ENCODE results near the gene KCP.

Gene KCP

GRCh38 chr7:128840326-128841170 lies 70.0 kb downstream of the KCP start:
- Mint-ChIP-seq H3K4me1 (peaks cover 5% of the 10 kb centered on the region), H3K27me3 (ENCODE audit: low read depth, poor library complexity) (peaks cover 2% of the 10 kb centered on the region), H3K4me3 (no peak overlapping the region), H3K9me3 (no peaks in the 10 kb centered on the region), H3K27ac (no peak overlapping the region), H3K36me3 (ENCODE audit: low read depth) (peaks cover 23% of the 10 kb centered on the region)
- TF ChIP-seq, protein P1, sequence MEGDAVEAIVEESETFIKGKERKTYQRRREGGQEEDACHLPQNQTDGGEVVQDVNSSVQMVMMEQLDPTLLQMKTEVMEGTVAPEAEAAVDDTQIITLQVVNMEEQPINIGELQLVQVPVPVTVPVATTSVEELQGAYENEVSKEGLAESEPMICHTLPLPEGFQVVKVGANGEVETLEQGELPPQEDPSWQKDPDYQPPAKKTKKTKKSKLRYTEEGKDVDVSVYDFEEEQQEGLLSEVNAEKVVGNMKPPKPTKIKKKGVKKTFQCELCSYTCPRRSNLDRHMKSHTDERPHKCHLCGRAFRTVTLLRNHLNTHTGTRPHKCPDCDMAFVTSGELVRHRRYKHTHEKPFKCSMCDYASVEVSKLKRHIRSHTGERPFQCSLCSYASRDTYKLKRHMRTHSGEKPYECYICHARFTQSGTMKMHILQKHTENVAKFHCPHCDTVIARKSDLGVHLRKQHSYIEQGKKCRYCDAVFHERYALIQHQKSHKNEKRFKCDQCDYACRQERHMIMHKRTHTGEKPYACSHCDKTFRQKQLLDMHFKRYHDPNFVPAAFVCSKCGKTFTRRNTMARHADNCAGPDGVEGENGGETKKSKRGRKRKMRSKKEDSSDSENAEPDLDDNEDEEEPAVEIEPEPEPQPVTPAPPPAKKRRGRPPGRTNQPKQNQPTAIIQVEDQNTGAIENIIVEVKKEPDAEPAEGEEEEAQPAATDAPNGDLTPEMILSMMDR (IDR thresholded peaks at IDR 0.05), result no peak
- DNase-seq, result no peak

GRCh38 chr7:128839751-128840177 lies 70.7 kb downstream of the KCP start:
- Mint-ChIP-seq H3K9me3 (no peaks in the 10 kb centered on the region), H3K36me3 (ENCODE audit: low read depth) (peaks cover 15% of the 10 kb centered on the region), H3K27ac (no peak overlapping the region), H3K4me3 (no peak overlapping the region), H3K27me3 (ENCODE audit: low read depth, poor library complexity) (peaks cover 2% of the 10 kb centered on the region), H3K4me1 (peaks cover 8% of the 10 kb centered on the region)
- DNase-seq, result no peak
- TF ChIP-seq, protein P1 (IDR thresholded peaks at IDR 0.05), result no peak

DNA sequence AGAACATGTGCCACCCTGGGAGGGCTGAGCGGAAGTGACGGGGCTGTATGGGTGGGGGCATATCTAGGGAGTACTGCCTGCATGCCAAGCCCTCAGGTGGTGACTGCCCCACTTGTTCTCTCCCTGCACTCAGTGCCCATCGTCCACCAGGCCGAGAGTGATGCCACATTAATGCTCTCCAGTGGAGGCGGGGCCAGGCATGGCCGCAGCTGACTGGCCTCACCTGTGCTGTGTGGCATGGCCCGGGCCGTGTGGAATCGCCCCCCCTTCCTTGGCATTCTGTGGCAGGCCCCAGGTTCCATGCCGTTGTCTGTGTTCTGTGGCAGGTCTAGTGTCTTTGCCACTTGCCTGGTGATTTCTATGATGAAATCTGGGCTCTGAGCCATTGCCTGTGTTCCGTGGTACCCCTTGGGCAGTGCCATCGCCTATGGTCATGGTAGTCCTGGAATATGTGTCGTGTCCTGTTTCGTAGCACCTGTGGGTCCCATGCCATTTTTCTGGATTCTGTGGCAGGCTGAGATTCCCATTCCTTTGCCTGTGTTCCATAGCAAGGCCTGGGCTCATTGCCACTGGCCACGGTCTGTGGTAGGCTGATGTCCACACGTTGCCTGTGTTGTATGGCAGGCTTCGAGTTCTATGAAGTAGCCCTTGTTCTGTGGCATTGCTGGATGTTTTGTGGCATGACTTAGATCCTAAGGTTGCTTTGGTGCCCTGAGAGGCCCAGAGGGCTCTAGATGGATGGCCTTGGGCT lies 71.4 kb downstream of the KCP start:
- peaks cover 13% of the 10 kb centered on the region for H3K36me3 Mint-ChIP-seq (ENCODE audit: low read depth)
- H3K27ac Mint-ChIP-seq, result no peak overlapping the region
- TF ChIP-seq, protein P1 (IDR thresholded peaks at IDR 0.05), result no peak
- no peak for DNase-seq
- peaks cover 2% of the 10 kb centered on the region for H3K27me3 Mint-ChIP-seq (ENCODE audit: low read depth, poor library complexity)
- H3K9me3 Mint-ChIP-seq, result no peaks in the 10 kb centered on the region
- H3K4me1 Mint-ChIP-seq, result peaks cover 14% of the 10 kb centered on the region
- no peak overlapping the region for H3K4me3 Mint-ChIP-seq

GRCh38 chr7:128838109-128838779 lies 72.3 kb downstream of the KCP start:
- Mint-ChIP-seq H3K9me3 (no peaks in the 10 kb centered on the region), H3K4me3 (no peak overlapping the region), H3K4me1 (peaks cover 23% of the 10 kb centered on the region), H3K36me3 (ENCODE audit: low read depth) (peaks cover 6% of the 10 kb centered on the region), H3K27me3 (ENCODE audit: low read depth, poor library complexity) (peaks cover 2% of the 10 kb centered on the region), H3K27ac (no peak overlapping the region)
- TF ChIP-seq, protein P1 (IDR thresholded peaks at IDR 0.05), result no peak
- no peak for DNase-seq

DNA sequence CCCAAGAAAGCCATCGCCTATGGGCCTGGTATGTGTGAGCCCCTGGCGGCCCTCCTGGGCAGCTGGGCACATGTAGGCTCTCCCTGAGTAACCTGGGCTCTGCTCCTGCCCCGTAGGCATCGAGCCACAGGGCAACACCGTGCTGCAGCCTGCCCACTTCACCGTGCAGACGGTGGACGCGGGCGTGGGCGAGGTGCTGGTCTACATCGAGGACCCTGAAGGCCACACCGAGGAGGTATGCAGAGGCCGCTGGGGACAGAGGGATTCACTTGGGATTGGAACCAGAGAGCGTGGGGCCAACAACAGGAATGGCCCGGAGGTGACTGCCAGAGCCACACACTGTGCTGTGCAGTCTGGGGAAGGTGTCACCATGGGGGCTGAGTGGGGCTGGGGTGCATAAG lies 73.0 kb downstream of the KCP start:
- no peaks in the 10 kb centered on the region for H3K9me3 Mint-ChIP-seq
- H3K27me3 Mint-ChIP-seq (ENCODE audit: low read depth, poor library complexity), result peaks cover 2% of the 10 kb centered on the region
- TF ChIP-seq, protein P1 (IDR thresholded peaks at IDR 0.05), result no peak
- DNase-seq, result no peak
- peaks cover 29% of the 10 kb centered on the region for H3K4me1 Mint-ChIP-seq
- no peak overlapping the region for H3K27ac Mint-ChIP-seq
- no peak overlapping the region for H3K4me3 Mint-ChIP-seq
- peaks cover 6% of the 10 kb centered on the region for H3K36me3 Mint-ChIP-seq (ENCODE audit: low read depth)
